Measurements from ENCODE around the gene CYB561A3.
A peak's percentile ranks its signal among the peaks of the same experiment; 100 is the strongest.
"Not testable (repeated sequence)": the region's sequence is repeated elsewhere in the genome, so short reads cannot be mapped to it uniquely, and the experiment has no call there.

CYB561A3 gene

GRCh38 chr11:61401573-61401972 lies 39.9 kb upstream of the CYB561A3 start:
- in situ Hi-C loops (cut with MboI; ENCODE audit: low sequenced_read_pairs, unreplicated experiment): no loop called here
- DNase-seq (ENCODE audit: low spot score): no peak
- TF ChIP-seq CTCF (IDR thresholded peaks at IDR 0.05; ENCODE audit: borderline replicate concordance, control extremely low read depth, extremely low read depth, insufficient read depth, missing control alignments): no peak

- no peak for DNase-seq (ENCODE audit: low spot score)
- in situ Hi-C loops (cut with MboI; ENCODE audit: low sequenced_read_pairs, unreplicated experiment): no loop called here
- TF ChIP-seq CTCF (IDR thresholded peaks at IDR 0.05; ENCODE audit: borderline replicate concordance, control extremely low read depth, extremely low read depth, insufficient read depth, missing control alignments): no peak
Measured at GRCh38 chr11:61401173-61401572, 39.5 kb upstream of the CYB561A3 start.

- peak; percentile 33 for TF ChIP-seq CTCF (IDR thresholded peaks at IDR 0.05; ENCODE audit: borderline replicate concordance, control extremely low read depth, extremely low read depth, insufficient read depth, missing control alignments)
- peak; percentile 46 for DNase-seq (ENCODE audit: low spot score)
- in situ Hi-C loops (cut with MboI; ENCODE audit: low sequenced_read_pairs, unreplicated experiment): no loop called here
Measured at GRCh38 chr11:61392981-61393595, 31.4 kb upstream of the CYB561A3 start.

- no peak for TF ChIP-seq CTCF (IDR thresholded peaks at IDR 0.05; ENCODE audit: borderline replicate concordance, control extremely low read depth, extremely low read depth, insufficient read depth, missing control alignments)
- in situ Hi-C loops (cut with MboI; ENCODE audit: low sequenced_read_pairs, unreplicated experiment): no loop called here
- DNase-seq (ENCODE audit: low spot score): no peak
Measured at GRCh38 chr11:61390161-61390560, 28.5 kb upstream of the CYB561A3 start.

- DNase-seq (ENCODE audit: low spot score): no peak
- in situ Hi-C loops (cut with MboI; ENCODE audit: low sequenced_read_pairs, unreplicated experiment): loop anchor here (5.0 kb wide), 1 partner anchor 47 kb away; no protein-coding TSS in a partner anchor
- peak; percentile 15 for TF ChIP-seq CTCF (IDR thresholded peaks at IDR 0.05; ENCODE audit: borderline replicate concordance, control extremely low read depth, extremely low read depth, insufficient read depth, missing control alignments)
Measured at GRCh38 chr11:61384271-61385242, 22.9 kb upstream of the CYB561A3 start.

- DNase-seq (ENCODE audit: low spot score); in situ Hi-C loops (cut with MboI; ENCODE audit: low sequenced_read_pairs, unreplicated experiment): not testable (repeated sequence)
Measured at GRCh38 chr11:61383859-61384258, 22.2 kb upstream of the CYB561A3 start.

GRCh38 chr11:61380884-61381283 lies 19.2 kb upstream of the CYB561A3 start:
- in situ Hi-C loops (cut with MboI; ENCODE audit: low sequenced_read_pairs, unreplicated experiment): no loop called here
- no peak for DNase-seq (ENCODE audit: low spot score)
- no peak for TF ChIP-seq CTCF (IDR thresholded peaks at IDR 0.05; ENCODE audit: borderline replicate concordance, control extremely low read depth, extremely low read depth, insufficient read depth, missing control alignments)

Data from GM13976 (cell line).